ENCODE measurements around the gene PLEKHH2.
"Not testable (repeated sequence)": the region's sequence is repeated elsewhere in the genome, so short reads cannot be mapped to it uniquely, and the experiment has no call there.

Gene PLEKHH2

DNA sequence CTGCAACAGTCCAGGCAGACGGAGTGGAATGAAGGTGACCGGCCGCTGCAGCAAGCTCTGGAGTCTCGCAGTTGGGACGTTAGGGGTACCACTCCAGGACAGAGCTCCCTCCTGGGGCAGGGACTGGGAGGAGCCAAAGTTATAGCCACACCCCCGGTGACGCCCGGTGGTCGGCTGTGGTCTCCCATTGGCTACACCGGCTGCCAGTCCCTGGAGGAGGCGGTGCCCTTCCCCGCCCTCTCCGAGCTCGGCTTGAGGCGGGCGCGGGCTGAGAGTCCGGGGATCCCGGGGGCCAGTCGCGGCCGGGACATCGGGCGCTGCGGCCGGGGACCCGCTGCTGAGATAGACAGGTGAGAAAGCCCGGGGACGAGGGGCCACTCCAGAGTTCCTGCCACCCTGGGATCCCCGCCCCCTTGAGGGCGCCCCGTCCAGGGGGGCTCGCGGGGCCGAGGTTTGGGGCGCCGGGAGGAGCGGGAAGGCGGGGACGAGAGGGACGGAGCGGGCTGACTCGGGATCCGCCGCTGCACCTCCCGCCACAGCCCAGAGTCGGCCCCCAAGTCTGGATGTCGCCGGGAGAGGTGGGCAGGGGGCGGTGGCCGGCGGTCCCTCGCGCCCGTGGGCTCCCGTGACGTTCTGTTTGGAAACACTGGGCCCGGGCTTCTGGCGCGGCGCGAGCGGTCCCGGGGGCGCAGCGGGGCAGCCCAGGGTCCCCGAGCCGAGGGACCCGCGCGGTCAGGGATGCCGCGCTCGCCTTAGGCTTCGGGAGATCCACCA lies at the start of gene PLEKHH2:
TSS of gene PLEKHH2 (plus strand) at position 231 of the 774 bp plus-strand sequence. CDS start 7,414 bp downstream, outside the sequence.
- peak; percentile 71 to 86 for DNase-seq (ENCODE audit: low read depth in 1 of 2, low spot score in 1 of 2)

DNA sequence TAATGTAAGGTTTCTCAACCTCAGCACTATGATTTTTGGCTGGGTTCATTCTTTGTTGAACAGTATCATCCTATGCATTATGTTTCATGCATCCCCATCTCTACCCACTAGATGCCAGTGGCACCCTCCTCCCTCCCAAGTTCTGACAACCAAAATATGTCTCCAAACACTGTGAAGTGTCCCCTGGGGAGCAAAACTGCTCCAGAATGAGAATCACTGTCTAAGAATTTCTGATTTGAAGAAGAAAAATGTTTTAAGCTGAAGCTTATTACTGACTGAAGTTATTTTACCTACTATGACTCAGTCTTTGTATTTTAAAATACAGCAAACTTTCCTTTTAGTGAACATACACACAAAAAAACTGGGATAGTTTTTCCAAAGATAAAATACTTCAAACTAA lies 44.6 kb upstream of the PLEKHH2 start:
- DNase-seq (ENCODE audit: low read depth in 1 of 2, low spot score in 1 of 2), result no peak

DNA sequence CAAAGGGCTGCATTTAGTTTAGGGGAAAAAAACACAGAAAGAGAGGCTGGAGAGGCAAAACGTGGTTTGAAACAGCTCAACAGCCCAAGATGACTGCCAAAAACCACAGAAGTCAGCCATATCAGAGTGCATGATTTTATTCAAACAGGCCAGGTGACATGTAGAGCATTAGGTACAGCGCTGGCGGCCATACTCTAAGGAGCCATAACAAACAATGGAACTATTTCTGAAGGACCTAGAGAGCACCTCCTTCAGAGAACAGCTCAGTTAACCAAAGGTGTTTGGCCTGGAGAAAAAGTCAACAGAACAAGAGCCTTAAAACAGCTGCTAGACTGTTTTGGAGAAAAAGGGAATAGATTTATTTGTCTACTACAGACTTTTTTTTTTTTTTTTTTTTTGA lies 43.8 kb upstream of the PLEKHH2 start:
- no peak for DNase-seq (ENCODE audit: low read depth in 1 of 2, low spot score in 1 of 2)

DNA sequence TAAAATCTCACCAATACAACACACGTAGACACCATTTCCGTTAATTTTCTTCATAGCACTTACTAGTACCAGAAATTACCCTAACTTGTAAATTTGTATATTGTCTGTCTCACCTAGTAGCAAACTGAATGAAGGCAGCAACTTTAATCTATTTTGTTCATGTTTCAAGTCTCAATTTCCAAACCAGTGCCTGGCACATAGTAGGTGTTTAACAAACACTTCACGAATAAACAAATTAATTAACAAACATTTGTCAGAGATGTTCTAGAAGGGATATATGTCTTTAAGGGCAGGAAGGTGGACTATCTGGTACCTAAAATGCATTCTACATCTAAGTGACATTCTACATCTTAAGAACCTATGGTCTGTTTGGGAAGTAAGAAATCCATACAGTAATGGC lies 42.2 kb upstream of the PLEKHH2 start:
- DNase-seq (ENCODE audit: low read depth in 1 of 2, low spot score in 1 of 2), result no peak

DNA sequence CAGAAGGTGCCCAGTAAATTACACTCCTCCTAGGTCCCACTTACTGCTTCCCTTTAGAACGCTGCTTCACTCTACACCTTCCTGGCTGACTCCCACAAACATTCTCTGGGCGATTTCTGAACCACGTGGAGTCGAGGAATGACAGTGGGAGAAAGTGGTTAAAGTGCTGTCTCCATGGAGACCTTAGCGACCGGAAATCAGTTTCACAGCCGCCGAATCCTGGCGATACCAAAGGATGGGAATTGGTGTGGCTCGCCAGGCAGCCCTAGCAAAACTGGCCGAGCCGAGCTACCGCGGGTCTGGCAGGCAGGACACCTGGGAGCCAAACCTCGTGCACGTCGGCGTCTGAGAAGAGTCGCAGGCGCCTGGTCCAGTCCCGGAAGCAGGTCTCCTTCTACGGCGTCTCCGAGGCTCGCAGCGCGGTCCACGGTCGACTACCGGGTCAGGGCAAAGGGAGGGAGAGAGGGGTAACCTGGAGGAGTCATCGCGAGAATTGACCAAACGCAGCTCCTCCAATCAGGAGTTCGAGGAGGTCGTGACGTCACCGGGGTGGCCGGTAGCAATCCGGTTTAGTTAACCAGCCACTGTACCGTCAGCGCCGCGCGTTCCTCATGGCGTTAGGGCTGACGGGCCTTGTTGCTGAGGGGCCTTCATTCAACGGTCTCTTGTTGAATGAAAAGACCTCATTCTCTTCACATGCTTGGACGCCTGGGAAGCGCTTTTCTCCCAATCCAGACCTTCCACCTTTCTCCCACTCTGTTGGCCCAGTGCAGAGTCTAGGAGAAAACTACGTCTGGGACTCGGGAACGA lies 41.3 kb upstream of the PLEKHH2 start, which contains the start of gene THADA:
TSS of gene THADA (minus strand) at position 436 of the 810 bp plus-strand sequence. CDS start 3,646 bp downstream, outside the sequence.
- DNase-seq (ENCODE audit: low read depth in 1 of 2, low spot score in 1 of 2), result peak; percentile 88 to 89

DNA sequence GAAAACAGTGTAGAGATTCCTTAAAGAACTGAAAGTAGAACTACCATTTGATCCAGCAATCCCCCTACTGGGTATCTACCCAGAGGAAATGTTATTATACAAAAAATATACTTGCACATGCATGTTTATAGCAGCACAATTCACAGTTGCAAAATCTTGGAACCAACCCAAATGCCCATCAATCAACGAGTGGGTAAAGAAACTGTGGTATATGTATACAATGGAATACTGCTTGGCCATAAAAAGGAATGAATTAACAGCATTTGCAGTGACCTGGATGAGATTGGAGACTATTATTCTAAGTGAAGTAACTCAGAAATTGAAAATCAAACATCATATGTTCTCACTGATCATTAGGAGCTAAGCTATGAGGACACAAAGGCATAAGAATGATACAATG lies 36.5 kb upstream of the PLEKHH2 start:
- not testable (repeated sequence) for DNase-seq (ENCODE audit: low read depth in 1 of 2, low spot score in 1 of 2)

DNA sequence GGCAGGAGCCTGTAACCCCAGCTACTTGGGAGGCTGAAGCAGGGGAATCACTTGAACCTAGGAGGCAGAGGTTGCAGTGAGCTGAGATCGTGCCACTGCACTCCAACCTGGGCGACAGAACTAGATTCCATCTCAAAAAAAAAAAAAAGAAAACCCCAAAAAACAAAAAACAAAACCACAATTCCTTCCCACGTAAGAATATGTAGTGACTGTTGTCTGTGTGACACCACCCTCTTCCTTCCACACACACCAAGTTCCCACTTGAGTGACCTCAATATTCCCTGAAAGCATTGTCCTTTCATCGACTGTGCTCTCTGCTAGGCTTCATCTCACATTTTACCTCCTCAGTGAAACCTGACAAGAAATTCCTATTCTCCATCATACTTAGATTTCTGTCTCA lies 32.4 kb upstream of the PLEKHH2 start:
- no peak for DNase-seq (ENCODE audit: low read depth in 1 of 2, low spot score in 1 of 2)

DNA sequence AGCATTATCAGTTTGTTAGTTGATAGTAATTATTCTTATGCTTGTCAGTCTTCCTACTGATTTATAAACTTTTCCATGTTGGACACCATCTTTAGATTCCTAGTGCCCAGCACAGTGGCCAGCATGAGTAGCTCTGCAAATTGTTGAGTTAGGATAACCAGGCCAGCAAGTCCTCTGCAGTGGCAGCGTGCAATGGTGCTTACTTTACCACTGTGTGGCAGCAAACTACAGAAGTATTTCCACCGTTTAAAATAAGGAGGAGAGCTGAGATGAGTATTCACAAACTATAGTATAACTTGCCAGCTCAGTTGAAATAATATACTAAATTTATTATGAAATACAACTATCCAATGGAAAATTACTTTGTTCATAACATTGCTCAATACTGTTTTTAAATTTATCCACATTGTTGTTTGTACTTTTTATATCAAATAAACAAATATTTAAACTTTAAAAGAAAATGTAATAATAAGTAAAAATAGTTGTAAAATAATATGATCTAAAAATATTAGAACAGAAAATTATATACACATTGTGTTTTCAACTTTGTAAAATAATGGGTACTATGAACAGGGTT lies 31.9 kb upstream of the PLEKHH2 start:
- no peak for DNase-seq (ENCODE audit: low read depth in 1 of 2, low spot score in 1 of 2)

DNA sequence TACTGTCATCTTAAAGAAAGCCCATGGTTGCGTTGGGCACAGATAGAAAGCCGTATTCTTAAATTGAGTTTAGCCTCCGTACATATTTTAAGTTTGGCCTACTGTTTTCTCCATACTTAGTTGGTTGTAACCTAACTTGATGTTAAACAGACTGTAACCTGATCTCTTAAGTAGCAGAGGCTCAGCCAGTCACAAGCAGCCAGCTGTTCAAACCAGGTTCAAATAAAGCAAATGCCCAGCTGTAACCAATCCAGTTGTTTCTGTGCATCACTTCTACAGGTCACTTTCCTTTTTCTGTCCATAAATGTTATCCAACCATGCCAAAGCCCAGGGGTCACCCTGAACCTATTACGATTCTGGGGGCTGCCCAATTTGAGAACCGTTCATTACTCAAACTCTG lies 31.2 kb upstream of the PLEKHH2 start:
- DNase-seq (ENCODE audit: low read depth in 1 of 2, low spot score in 1 of 2), result no peak

DNA sequence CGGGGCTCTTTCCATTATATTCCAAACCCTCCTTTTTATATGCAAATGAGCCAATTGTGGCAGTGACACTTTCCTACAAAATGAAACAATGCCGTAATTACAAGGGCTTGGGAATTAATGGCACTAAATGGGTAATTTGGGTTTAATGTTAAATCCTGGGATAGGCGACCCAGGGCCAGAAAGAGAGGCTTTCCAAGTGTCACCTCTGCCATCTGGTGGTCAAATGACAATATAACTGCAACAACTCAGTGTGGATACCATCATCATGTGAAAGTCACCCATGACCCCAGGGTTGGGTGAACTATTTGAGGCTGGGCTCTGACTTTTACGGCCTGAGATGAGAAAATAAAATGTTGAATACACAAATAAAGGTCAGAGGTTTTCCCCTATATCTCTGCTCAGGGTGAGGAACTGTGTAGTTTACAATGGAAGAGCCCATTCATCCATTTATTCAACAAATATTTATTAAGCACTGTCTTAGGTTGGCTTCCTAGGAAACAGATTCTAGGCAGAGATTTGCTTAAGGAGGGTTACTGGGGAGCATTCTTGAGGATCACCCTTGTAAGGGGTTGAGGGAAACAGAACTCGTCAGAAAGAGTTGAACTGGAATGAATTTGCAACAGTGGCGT lies 27.7 kb upstream of the PLEKHH2 start:
- no peak for DNase-seq (ENCODE audit: low read depth in 1 of 2, low spot score in 1 of 2)

DNA sequence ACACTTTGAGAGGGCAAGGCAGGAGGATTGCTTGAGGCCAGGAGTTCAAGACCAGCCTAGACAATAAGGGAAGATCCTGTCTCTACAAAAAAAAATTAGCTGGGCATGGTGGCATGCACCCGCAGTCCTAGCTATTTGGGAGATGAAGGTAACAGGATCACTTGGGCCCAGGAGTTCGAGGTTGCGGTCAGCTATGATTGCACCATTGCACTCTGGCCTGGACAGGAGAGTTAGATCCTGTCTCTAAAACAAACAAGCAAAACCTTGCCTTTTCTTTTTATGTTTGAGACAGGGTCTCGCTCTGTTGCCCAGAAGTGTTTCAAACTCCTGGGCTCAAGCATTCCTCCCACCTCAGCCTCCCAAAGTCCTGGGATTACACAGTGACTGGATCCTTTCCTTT lies 26.7 kb upstream of the PLEKHH2 start:
- DNase-seq (ENCODE audit: low read depth in 1 of 2, low spot score in 1 of 2), result no peak

DNA sequence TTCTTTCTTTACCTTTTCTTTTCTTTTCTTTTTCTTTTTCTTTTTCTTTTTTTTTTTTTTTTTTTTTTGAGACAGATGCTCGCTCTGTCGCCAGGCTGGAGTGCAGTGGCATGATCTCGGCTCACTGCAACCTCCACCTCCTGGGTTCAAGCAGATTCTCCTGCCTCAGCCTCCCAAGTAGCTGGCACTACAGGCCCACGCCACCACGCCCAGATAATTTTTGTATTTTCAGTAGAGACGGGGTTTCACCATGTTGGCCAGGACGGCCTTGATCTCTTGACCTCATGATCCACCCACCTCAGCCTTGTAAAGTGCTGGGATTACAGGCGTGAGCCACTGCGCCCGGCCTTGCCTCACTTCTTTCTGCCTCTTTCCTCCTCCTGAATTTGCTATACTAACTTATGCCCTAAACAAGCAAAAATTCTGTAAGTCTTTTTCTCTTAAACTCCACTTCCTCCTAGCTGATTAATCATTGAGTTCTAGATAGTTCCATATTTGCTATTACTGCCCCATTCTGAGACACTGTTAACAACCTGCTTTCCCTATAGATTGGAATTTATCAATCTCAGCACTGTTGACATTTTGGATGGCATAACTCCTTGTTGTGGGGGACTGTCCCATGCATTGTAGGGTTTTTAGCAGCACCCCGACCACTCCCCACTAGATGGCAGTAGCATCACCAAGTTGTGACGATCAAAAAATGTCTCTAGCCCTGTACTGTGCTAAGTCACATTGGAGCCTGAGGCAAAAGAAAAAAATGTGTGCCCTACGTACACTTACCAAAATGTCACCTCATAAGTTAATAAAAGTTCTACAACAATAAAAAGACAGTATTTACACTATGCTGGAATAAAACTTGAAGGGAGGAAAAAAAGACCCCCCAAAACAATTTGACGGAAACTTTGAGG lies 24.8 kb upstream of the PLEKHH2 start:
- DNase-seq (ENCODE audit: low read depth in 1 of 2, low spot score in 1 of 2), result peak; percentile 38 to 52

DNA sequence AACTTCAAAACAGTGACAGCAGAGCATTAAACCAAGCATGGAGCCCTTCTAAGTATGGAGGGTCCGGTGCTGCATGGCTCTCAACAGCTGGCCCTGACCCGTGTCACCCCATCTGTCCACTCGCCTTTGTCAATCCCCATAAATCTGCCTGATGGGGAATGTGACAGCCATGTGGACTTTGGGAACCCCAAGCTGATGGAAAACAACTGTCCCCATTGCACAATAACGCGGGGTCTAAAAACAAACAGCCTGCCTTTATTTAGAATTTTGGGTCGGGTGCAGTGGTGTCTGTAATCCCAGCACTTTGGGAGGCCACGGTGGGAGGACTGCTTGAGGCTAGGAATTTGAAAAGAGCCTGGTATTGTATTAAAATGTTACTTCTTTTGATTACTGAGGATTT lies 24.1 kb upstream of the PLEKHH2 start:
- no peak for DNase-seq (ENCODE audit: low read depth in 1 of 2, low spot score in 1 of 2)

DNA sequence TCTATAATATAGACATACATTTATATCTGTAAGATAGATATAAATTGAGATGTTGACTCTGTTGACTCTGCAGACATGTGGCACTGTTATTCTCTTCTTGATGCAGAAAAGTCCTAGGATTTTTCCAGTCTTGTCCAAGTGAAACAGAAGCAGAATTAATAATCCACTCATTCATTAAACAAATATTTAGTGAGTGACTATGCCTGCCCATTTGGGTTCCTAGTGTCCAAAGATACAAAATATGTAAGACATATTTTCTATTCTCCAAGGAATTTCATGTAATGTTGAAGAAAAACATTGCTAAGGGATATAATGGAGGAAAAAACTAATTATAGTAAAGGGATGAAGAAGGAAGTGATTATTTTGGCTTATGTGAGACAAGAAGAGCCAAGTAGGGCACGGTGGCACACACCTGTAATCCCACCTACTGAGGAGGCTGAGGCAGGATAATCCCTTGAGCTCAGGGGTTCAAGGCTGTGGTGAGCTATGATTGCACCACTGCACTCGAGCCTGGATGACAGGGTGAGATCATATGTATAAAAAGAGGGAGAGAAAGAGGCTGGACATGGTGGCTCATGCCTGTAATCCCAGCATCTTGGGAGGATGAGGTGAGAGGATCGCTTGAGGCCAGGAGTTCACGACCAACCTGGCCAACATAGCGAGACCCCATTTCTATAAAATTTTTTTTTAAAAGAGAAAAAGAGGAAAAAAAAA lies 19.9 kb upstream of the PLEKHH2 start:
- no peak for DNase-seq (ENCODE audit: low read depth in 1 of 2, low spot score in 1 of 2)

DNA sequence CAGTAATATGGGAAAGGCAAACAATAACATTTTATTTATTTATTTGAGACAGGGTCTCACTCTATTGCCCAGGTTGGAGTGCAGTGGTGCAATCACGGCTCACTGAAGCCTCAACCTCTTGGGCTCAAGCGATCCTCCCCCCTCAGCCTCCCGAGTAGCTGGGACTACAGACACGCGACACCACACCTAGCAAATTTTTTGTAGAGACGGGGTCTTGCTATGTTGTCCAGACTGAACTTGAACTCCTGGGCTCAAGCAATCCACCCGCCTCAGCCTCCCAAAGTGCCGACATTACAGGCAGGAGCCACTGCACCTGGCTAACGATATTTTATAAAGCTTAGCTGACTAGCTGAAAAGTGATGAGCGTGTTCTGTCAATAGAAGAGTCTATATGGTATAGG lies 17.5 kb upstream of the PLEKHH2 start:
- no peak for DNase-seq (ENCODE audit: low read depth in 1 of 2, low spot score in 1 of 2)

DNA sequence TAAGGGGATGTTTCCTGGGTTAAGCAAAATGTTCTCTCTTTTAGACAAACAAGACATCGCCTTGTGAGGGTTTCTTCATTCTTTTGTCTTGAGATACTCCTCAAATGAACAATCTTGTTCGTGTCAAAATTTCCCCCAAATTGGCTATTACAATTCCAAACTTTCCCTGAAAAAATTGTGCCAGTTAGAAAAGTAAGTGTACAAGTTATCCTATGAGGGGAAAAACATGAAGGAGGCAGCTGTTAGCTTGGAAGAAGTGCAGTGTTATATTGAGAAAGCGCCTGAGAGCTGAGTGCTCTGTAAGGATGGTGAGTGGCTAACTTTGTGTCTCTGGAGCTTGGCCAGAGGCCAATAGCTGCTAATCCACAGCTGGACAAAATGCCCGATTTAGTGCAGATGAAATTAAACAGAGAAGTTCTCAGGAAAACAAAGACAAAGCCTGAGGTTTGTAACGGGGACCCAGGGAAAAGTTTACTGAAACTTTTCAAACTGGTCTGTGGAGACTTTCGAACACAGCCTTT lies 14.1 kb upstream of the PLEKHH2 start:
- no peak for DNase-seq (ENCODE audit: low read depth in 1 of 2, low spot score in 1 of 2)

DNA sequence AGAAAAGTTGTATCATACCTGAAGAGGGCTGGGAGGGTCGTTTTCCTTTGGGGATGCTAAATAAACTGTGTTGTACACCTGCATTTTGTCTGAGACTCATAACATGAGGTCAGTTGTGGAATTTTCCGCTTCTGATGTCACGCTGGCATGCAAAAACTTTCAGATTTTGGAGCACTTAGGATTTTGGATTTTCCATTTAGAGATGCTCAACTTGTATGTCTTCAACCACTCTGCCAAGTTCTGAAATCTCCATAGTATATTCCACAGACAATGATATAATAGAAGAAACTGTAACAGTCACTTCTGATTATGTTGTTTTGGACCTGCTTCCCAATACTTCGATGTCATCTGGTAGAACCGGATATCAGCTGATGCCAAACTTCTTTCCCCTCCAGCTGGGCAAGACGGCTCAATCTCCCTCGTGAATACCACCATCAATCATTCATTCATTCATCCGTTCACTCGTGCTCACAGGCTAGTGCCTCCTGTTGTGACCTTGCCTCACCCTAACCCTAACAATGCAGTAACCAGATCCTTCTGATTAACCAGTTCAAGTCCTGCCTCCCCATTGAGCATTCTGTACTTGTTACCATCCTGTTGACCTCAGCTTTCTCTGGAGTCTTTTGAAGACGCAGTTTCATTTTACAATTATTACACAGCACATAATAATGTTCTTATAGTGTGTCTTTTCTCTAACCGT lies 5.3 kb upstream of the PLEKHH2 start:
- DNase-seq (ENCODE audit: low read depth in 1 of 2, low spot score in 1 of 2), result no peak

DNA sequence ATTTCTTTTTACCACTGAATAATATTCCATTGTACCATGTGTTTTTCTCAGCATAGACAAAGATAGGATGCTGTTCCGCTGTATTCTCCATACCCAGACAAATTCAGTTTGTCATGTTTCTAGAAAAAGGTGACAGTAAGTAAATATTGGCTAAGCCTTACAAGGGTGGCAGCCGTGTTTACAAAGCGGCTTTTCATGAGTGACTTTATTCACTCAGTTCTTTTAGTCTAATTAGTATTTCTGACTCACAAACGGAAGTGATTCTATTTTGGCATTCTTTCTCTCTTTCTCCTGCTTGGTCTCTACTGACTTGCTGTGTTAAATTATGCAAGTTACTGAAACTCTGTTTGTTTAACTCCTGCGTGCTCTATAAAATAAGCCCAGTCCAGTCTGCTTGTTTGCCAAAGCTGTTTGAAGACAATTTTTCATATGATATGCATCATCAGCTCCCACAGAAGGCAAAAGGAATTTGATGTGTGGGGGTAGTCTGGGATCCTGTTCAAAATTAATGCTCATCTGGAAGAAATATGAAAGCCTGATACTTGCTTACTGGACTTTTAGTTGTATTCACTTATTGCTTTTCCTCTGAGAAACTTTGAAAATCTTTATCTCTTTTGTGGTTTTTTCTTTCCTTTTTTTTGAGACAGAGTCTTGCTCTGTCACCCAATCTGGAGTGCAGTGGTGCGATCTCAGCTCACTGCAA lies 2.3 kb upstream of the PLEKHH2 start:
- no peak for DNase-seq (ENCODE audit: low read depth in 1 of 2, low spot score in 1 of 2)

All from stimulated activated CD4-positive, alpha-beta T cell treated with anti-CD3 and anti-CD28 coated beads, Interleukin-15, amount 100 ng/mL, for 1 hour (primary cell).